NT2/D1 (cell line): Measurements from ENCODE around the gene NLRP4.
"Not testable (repeated sequence)": the region's sequence is repeated elsewhere in the genome, so short reads cannot be mapped to it uniquely, and the experiment has no call there.

Experiments
- DNase-seq: peaks from one replicate; pipeline ENCODE4 v3.0.0-alpha.2; 2011; ENCODE audit warnings: low read depth, low spot score
- H3K27me3 ChIP-seq: 2 replicates; pipeline ENCODE4 v1.6.0; 2011; ENCODE audit warnings: mild to moderate bottlenecking; ENCODE audit not compliant: insufficient read length, insufficient read depth
- H3K36me3 ChIP-seq: 2 replicates; pipeline ENCODE4 v1.6.1; 2011; ENCODE audit warnings: mild to moderate bottlenecking, low read length, mixed read lengths; ENCODE audit not compliant: insufficient read depth, insufficient read length
- H3K4me1 ChIP-seq: 2 replicates; pipeline ENCODE4 v1.5.1; 2011; ENCODE audit not compliant: insufficient read depth, insufficient read length
- H3K4me3 ChIP-seq: 2 replicates; pipeline ENCODE4 v1.5.1; 2011; ENCODE audit warnings: low read depth; ENCODE audit not compliant: insufficient read length
- H3K9ac ChIP-seq: 2 replicates; pipeline ENCODE4 v1.6.0; 2011; ENCODE audit warnings: low read depth; ENCODE audit not compliant: insufficient read length
- H3K9me3 ChIP-seq: 2 replicates; pipeline ENCODE4 v1.5.1; 2011; ENCODE audit warnings: mild to moderate bottlenecking, low read length; ENCODE audit not compliant: insufficient read depth
- SUZ12 ChIP-seq: IDR thresholded peaks from 2 replicates; pipeline ENCODE4 v1.6.1; 2011; ENCODE audit not compliant: insufficient read length, insufficient read depth; ENCODE audit errors: extremely low read depth
- YY1 ChIP-seq: IDR thresholded peaks from 2 replicates; pipeline ENCODE4 v1.6.1; 2011; ENCODE audit not compliant: insufficient read length, insufficient read depth
- ZNF274 ChIP-seq: IDR thresholded peaks from 2 replicates; pipeline ENCODE4 v1.6.1; 2011; ENCODE audit warnings: mild to moderate bottlenecking, low read depth, low read length

NLRP4 gene

GRCh38 chr19:55907746-55908145 is 71.4 kb downstream of the NLRP4 start:
- Histone ChIP-seq H3K27me3 (peaks cover 2% of the 10 kb centered on the region), H3K4me1 (no peaks in the 10 kb centered on the region), H3K9me3 (no peaks in the 10 kb centered on the region), H3K4me3 (no peak overlapping the region), H3K9ac (no peak overlapping the region), H3K36me3 (no peaks in the 10 kb centered on the region)
- no peak for TF ChIP-seq ZNF274
- no peak for TF ChIP-seq SUZ12
- no peak for TF ChIP-seq YY1
- DNase-seq, result no peak

DNA sequence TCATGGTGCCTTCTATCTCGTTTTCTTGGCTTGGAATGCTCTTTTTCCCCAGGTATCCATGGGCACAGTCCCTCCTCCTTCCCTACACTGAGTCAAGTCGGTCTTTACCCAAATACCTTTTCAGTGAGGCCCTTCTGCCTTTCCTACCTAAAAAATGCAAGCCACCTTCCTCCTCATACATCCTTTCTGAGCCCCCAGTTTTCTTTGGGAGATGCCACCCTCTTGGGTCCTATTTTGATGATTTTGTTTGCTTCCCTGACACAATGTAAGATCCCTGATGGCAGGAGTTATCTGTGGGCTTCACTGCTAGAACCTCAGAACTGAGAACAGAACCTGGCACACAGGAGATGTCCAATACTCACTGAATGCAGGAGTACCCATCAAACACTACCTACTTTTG is 73.5 kb downstream of the NLRP4 start:
- Histone ChIP-seq H3K36me3 (no peaks in the 10 kb centered on the region), H3K9ac (no peak overlapping the region), H3K4me1 (no peaks in the 10 kb centered on the region), H3K4me3 (no peak overlapping the region), H3K9me3 (no peaks in the 10 kb centered on the region), H3K27me3 (peaks cover 2% of the 10 kb centered on the region)
- DNase-seq, result no peak
- TF ChIP-seq YY1 (no peak), SUZ12 (no peak), ZNF274 (no peak)

DNA sequence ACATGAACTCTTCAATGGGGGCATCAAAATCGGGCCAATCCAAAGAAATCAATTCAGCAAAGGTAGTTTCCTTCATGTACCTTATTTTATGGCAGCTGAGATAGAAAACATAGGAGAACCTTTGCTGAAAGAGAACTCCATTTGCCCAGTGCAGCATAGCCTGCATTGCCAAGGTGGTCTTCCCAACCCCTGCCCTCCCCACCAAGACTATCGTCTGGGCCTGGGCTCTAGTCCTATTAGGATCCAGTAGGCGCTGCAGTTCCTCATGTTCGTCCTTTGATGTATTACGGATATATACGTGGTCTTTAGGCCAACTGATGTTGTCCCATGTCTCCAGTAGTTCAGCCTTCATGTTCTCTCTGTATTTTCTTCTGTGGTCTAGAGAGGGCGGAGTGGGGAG is 76.6 kb downstream of the NLRP4 start:
- no peaks in the 10 kb centered on the region for H3K9me3 ChIP-seq

DNA sequence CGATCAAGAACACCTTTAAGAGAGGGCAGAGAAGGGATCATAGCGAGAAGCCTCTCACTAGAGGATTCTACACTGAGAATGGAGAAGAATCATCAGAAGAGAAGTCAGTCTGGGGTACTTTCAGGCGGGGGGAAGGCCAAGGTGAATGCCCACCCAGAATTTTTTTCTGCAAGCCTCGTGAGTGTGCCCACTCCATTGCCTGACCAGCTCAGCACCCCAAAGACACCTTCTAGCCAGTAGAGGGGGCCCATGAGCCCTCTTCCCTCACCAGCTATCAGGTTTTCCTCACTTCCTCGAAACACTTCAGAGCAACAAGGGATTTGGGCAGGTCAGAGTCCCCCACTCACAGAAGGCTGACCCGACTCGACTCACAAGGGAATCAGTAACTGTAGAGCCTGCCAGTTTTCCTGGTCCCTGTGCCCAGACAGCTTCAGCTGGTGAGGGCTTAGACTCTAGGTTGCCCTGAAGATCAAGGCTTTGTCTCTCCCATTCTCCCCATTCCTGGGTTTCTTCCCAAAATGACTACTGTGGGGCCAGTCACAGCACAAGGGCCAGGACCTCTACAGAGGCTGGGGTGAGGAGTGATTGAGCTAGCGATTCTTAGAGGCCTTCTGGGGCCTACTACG is 77.4 kb downstream of the NLRP4 start:
- no peak for DNase-seq
- no peaks in the 10 kb centered on the region for H3K27me3 ChIP-seq
- H3K36me3 ChIP-seq, result no peaks in the 10 kb centered on the region
- TF ChIP-seq ZNF274 (no peak), YY1 (no peak), SUZ12 (no peak)
- H3K4me1 ChIP-seq, result no peaks in the 10 kb centered on the region
- no peak overlapping the region for H3K4me3 ChIP-seq
- no peak overlapping the region for H3K9ac ChIP-seq
- no peaks in the 10 kb centered on the region for H3K9me3 ChIP-seq

More for the DNA sequence above, 76.6 kb downstream of the NLRP4 start:
- DNase-seq, result no peak
- Histone ChIP-seq H3K27me3 (no peaks in the 10 kb centered on the region), H3K4me3 (no peak overlapping the region), H3K4me1 (no peaks in the 10 kb centered on the region), H3K36me3 (no peaks in the 10 kb centered on the region), H3K9ac (no peak overlapping the region)
- TF ChIP-seq YY1 (no peak), ZNF274 (no peak), SUZ12 (no peak)

- Histone ChIP-seq H3K9ac (no peak overlapping the region), H3K4me3 (no peak overlapping the region), H3K36me3 (no peaks in the 10 kb centered on the region), H3K4me1 (no peaks in the 10 kb centered on the region), H3K9me3 (peaks cover 26% of the 10 kb centered on the region), H3K27me3 (no peaks in the 10 kb centered on the region)
- DNase-seq, result no peak
- no peak for TF ChIP-seq SUZ12
- TF ChIP-seq YY1, result no peak
- TF ChIP-seq ZNF274, result no peak
These were observed 87.2 kb downstream of the NLRP4 start for GRCh38 chr19:55923556-55923955.

GRCh38 chr19:55927991-55928390 is 91.7 kb downstream of the NLRP4 start:
- no peak overlapping the region for H3K9ac ChIP-seq
- no peaks in the 10 kb centered on the region for H3K36me3 ChIP-seq
- no peaks in the 10 kb centered on the region for H3K4me1 ChIP-seq
- no peak for DNase-seq
- H3K27me3 ChIP-seq, result no peaks in the 10 kb centered on the region
- TF ChIP-seq SUZ12 (no peak), YY1 (no peak), ZNF274 (no peak)
- H3K4me3 ChIP-seq, result no peak overlapping the region
- peaks cover 18% of the 10 kb centered on the region for H3K9me3 ChIP-seq

DNA sequence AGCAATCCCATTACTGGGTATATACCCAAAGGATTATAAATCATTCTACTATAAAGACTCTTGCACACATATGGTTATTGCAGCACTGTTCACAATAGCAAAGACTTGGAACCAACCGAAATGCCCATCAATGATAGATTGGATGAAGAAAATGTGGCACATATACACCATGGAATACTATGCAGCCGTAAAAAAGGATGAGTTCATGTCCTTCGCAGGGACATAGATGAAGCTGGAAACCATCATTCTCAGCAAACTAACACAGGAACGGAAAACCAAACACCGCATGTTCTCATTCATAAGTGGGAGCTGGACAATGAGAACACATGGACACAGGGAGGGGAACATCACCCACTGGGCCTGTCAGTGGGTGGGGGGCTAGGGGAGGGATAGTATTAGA is 92.9 kb downstream of the NLRP4 start:
- not testable (repeated sequence) for H3K9ac ChIP-seq, H3K9me3 ChIP-seq, H3K27me3 ChIP-seq, H3K4me1 ChIP-seq, H3K36me3 ChIP-seq, H3K4me3 ChIP-seq, DNase-seq

DNA sequence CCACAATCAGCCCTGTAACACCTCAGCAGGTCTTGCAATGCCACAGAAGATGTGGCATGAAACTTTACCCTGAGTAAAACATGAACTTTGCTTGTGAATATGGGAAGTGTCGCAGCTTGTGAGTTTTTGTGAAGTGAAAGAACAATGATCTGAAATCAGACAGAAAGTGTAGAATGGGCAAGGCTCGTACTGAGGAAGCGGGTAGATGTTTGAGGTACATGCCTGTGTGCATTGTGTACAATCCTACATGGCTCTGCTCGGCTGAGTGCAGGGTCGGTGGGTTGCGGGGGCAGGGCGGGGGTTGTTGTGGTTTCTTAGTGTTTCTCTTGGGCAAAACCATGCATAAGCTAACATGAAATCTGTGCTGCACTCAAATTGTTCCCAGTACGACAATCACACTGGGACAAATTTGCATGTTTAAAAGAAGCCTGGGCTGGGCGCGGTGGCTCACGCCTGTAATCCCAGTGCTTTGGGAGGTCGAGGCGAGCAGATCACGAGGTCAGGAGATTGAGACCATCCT is 94.7 kb downstream of the NLRP4 start:
- TF ChIP-seq ZNF274 (no peak), SUZ12 (no peak)
- Histone ChIP-seq H3K9ac (no peak overlapping the region), H3K36me3 (no peaks in the 10 kb centered on the region), H3K27me3 (no peaks in the 10 kb centered on the region), H3K4me1 (no peaks in the 10 kb centered on the region), H3K9me3 (no peaks in the 10 kb centered on the region), H3K4me3 (no peak overlapping the region)
- DNase-seq, result no peak
